Prostate gland (tissue), 2 donors: Measurements from ENCODE around the gene MRNIP.

ENCODE experiments used
- CTCF ChIP-seq, 4 experiments: fragments of 200-600 bp in 2 of 4; fragments of 450-650 bp in 2 of 4; sonication (generic) in 2 of 4; IDR thresholded peaks; 1 replicate in 3 of 4; 2 replicates in 1 of 4; pipeline ENCODE4 v1.5.1; 2016 to 2019; ENCODE audit warnings: antibody characterized with exemption in 4 of 4, mild to moderate bottlenecking in 2 of 4, moderate library complexity in 2 of 4
- POLR2A ChIP-seq: fragments of 450-650 bp; IDR thresholded peaks from one replicate; pipeline ENCODE4 v1.6.1; 2016; ENCODE audit warnings: antibody characterized with exemption, mild to moderate bottlenecking
- POLR2AphosphoS5 ChIP-seq: sonication (generic); formaldehyde crosslinking; IDR thresholded peaks from one replicate; pipeline ENCODE4 v1.6.1; 2017; ENCODE audit warnings: antibody characterized with exemption

- TF ChIP-seq POLR2AphosphoS5, result no peak
- no peak for TF ChIP-seq CTCF (IDR thresholded peaks at IDR 0.05)
- no peak for TF ChIP-seq POLR2A
These were observed 44.1 kb upstream of the MRNIP start for GRCh38 chr5:179902763-179903158.
